Gastrocnemius medialis (tissue), 4 donors: Measurements from ENCODE around the gene SLC45A1.

Source experiments
- POLR2A ChIP-seq, 2 donors: fragments of 450-650 bp; IDR thresholded peaks; one replicate each; pipeline ENCODE4 v1.6.1; 2017; ENCODE audit warnings: antibody characterized with exemption in 2 of 2, mild to moderate bottlenecking in 2 of 2, moderate library complexity in 2 of 2
- TF ChIP-seq, protein P1 (sequence below), 5 experiments: fragments of 450-650 bp in 3 of 5; fragments of 200-600 bp in 2 of 5; sonication (generic) in 2 of 5; IDR thresholded peaks in 4 of 5; conservative IDR thresholded peaks in 1 of 5; 1 replicate in 4 of 5; 2 replicates in 1 of 5; pipeline ENCODE4 v1.5.1; 2016 to 2019; ENCODE audit warnings: antibody characterized with exemption in 5 of 5, mild to moderate bottlenecking in 3 of 5, moderate library complexity in 3 of 5

DNA sequence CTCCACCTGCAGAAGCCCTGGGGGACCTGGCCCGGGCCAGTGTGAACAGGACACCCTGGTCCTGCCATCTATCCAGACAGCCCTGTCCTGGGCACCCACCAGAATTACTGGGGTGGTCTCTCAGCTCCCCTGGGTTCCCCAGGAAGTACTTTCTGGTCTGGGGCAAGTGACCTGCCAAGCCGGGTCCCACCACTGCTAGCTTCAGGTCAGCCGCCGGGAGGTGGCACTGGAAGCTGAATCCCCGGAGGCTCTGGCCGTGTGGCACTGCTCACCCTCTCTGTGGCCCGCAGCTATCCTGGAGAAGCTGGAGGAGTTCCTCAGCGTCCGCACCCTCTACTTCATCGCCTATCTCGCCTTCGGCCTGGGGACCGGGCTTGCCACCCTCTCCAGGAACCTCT lies 21.3 kb downstream of the SLC45A1 start:
- TF ChIP-seq, protein P1, sequence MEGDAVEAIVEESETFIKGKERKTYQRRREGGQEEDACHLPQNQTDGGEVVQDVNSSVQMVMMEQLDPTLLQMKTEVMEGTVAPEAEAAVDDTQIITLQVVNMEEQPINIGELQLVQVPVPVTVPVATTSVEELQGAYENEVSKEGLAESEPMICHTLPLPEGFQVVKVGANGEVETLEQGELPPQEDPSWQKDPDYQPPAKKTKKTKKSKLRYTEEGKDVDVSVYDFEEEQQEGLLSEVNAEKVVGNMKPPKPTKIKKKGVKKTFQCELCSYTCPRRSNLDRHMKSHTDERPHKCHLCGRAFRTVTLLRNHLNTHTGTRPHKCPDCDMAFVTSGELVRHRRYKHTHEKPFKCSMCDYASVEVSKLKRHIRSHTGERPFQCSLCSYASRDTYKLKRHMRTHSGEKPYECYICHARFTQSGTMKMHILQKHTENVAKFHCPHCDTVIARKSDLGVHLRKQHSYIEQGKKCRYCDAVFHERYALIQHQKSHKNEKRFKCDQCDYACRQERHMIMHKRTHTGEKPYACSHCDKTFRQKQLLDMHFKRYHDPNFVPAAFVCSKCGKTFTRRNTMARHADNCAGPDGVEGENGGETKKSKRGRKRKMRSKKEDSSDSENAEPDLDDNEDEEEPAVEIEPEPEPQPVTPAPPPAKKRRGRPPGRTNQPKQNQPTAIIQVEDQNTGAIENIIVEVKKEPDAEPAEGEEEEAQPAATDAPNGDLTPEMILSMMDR (IDR thresholded peaks at IDR 0.05 in 4 of 5, conservative IDR thresholded peaks at IDR 0.05 in 1 of 5) = no peak
- no peak for TF ChIP-seq POLR2A (IDR thresholded peaks at IDR 0.05)
